ENCODE data around the gene HS3ST1. TPM values are rescaled to one million over a fixed set of nuclear protein-coding genes. Genes with fewer than 3 reads are reported as not detected.

HS3ST1 gene
- total RNA-seq, 1 experiment from 2014 or later: 134 TPM

DNA sequence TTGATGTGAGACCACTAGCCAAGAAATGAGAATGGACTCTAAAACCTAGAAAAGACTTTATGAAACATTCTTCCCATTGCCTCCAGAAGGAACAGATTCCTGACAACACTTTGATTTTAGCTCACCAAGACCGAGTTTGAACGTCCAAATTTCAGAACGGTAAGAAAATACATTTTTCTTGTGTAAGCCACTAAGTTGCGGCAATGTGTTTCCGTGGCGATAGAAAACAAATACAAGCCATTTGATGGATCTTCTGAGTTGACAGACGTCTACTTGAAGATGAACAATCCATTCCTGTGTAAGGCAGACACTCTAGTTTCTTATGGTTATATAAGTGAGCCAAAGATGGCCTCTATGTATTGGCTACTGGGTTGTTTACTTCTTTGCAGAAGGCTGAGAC is 52.5 kb downstream of the HS3ST1 start:
- ChIA-PET CTCF (no interaction called here), POLR2A (no interaction called here), RAD21 (ENCODE audit: low non-redundant PET in 1 of 2, low total read pairs in 2 of 2, uncharacterized antibody in 2 of 2, unreplicated experiment in 2 of 2) (no interaction called here)
- H2AFZ ChIP-seq (ENCODE audit: low read depth, low read length, poor library complexity, severe bottlenecking): no peak overlapping the region
- no peaks in the 10 kb centered on the region for H3K9me2 ChIP-seq (ENCODE audit: insufficient read depth)
- no peak overlapping the region for H3K27ac ChIP-seq (ENCODE audit: low read depth, low read length)
- DNase-seq (ENCODE audit: low read depth, low spot score): no peak
- no peak for ATAC-seq
- no peaks in the 10 kb centered on the region for H3K36me3 ChIP-seq (ENCODE audit: control insufficient read depth in 1 of 2, insufficient read depth in 2 of 2, low read length in 2 of 2)
- H3K79me2 ChIP-seq (ENCODE audit: insufficient read depth, low read length): no peaks in the 10 kb centered on the region
- no peak overlapping the region for H3K9ac ChIP-seq (ENCODE audit: low read length)
- intact Hi-C loops (cut with micrococcal nuclease): no loop called here
- H3K4me1 ChIP-seq (ENCODE audit: control insufficient read depth in 1 of 2, insufficient read depth in 2 of 2, low read length in 2 of 2): no peaks in the 10 kb centered on the region
- no peaks in the 10 kb centered on the region for H3K9me3 ChIP-seq (ENCODE audit: control insufficient read depth in 1 of 2, insufficient read depth in 1 of 2, low read depth in 1 of 2, low read length in 2 of 2)
- H3K27me3 ChIP-seq (ENCODE audit: insufficient read depth, low read length): no peaks in the 10 kb centered on the region
- BruUV-seq (replicated peaks): no TSS peak
- H4K20me1 ChIP-seq (ENCODE audit: insufficient read depth): no peaks in the 10 kb centered on the region
- no peak overlapping the region for H3K4me3 ChIP-seq (replicated peaks in 1 of 2; ENCODE audit: low read depth in 1 of 2, low read length in 2 of 2)
- no peak overlapping the region for H3K4me2 ChIP-seq (ENCODE audit: low read length)
- TF ChIP-seq EZH2phosphoT487 (IDR thresholded peaks at IDR 0.05; ENCODE audit: borderline replicate concordance) (no peak), YY1 (IDR thresholded peaks at IDR 0.05; ENCODE audit: extremely low read depth, insufficient replicate concordance, low read depth, low read length) (no peak), CEBPB (IDR thresholded peaks at IDR 0.05; ENCODE audit: low read depth) (no peak), REST (IDR thresholded peaks at IDR 0.05; ENCODE audit: low read depth) (no peak), TCF7L2 (IDR thresholded peaks at IDR 0.05; ENCODE audit: borderline replicate concordance, extremely low read depth, insufficient read depth, insufficient read length) (no peak), EZH2 (IDR thresholded peaks at IDR 0.05) (no peak), CBX3 (IDR thresholded peaks at IDR 0.05; ENCODE audit: low read depth) (no peak)
- TF ChIP-seq, protein P1, sequence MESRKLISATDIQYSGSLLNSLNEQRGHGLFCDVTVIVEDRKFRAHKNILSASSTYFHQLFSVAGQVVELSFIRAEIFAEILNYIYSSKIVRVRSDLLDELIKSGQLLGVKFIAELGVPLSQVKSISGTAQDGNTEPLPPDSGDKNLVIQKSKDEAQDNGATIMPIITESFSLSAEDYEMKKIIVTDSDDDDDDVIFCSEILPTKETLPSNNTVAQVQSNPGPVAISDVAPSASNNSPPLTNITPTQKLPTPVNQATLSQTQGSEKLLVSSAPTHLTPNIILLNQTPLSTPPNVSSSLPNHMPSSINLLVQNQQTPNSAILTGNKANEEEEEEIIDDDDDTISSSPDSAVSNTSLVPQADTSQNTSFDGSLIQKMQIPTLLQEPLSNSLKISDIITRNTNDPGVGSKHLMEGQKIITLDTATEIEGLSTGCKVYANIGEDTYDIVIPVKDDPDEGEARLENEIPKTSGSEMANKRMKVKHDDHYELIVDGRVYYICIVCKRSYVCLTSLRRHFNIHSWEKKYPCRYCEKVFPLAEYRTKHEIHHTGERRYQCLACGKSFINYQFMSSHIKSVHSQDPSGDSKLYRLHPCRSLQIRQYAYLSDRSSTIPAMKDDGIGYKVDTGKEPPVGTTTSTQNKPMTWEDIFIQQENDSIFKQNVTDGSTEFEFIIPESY (IDR thresholded peaks at IDR 0.05; ENCODE audit: extremely low read depth, insufficient replicate concordance, low read length): no peak

All from HCT116 (cell line).